ENCODE results near the gene DTWD2.
"Not testable (repeated sequence)": the region's sequence is repeated elsewhere in the genome, so short reads cannot be mapped to it uniquely, and the experiment has no call there.

Gene DTWD2

DNA sequence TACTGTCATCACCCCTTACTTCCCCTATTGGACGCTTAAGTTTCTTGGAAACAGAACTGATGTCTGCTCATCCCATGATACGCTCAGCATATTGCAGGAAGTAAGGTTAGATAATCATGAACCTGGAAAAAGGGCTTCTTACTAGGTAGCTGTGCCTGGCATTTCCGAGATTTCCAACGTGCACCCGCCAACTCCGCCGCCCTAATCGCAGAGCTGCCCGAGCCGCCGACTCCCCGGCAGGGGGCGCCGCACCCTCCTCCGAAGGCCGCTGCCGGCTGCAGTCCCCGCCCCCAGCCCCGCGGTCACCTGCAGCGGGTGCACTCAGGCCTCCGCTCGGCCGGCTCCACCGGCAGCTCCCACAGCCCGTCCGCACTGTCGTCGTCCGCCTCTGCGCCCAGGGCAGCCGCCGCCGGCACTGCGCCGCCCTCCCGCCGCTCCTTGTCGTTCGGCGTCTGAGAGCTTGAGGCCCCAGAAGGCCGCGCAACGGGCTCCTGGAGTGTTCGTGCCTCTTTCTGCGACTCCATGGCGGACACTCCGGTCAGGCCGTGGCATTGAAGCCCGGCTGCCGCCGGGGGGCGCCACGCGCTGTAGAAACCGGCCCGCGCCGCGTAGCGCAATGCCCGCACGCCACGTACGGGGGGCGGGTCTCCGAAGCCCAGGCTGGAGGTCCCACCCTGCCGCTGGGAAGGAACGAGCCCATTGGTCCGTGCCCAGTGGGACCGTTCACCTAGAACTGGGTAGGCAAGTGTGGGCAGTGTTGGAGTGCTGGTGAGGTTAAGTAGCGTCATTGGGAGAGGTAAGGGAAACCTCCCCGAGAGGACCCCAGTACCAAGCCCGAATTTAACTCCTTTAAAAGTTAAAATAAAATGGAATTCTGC lies at the start of gene DTWD2:
TSS of gene DTWD2 (minus strand) at position 560 of the 878 bp plus-strand sequence. CDS start at position 524, 36 bp downstream.
- peak; percentile 95 for DNase-seq

- DNase-seq, result no peak
Observed at GRCh38 chr5:119037496-119038215, 49.3 kb upstream of the DTWD2 start.

- no peak for DNase-seq
Observed at GRCh38 chr5:119036101-119036762, 47.9 kb upstream of the DTWD2 start.

DNA sequence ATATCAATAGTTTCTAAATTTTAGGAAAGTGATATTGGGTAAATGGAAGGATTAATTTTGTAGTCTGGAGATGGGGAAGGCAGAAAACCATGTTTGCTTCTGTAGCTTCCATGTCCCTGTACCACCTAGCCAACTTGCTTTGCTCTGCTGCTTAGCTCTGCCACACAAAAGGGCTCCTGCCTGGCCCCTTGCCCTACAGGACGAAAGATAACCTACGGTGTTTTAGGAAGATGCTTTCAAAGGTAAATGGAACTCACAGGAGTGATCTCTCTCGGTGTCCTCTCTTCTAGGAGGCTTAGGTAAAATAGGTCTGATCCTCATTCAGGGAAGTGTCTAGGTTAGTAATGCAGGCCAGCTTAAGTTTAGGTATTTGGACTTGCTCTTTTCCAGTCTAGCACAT lies 44.8 kb upstream of the DTWD2 start:
- no peak for DNase-seq

DNA sequence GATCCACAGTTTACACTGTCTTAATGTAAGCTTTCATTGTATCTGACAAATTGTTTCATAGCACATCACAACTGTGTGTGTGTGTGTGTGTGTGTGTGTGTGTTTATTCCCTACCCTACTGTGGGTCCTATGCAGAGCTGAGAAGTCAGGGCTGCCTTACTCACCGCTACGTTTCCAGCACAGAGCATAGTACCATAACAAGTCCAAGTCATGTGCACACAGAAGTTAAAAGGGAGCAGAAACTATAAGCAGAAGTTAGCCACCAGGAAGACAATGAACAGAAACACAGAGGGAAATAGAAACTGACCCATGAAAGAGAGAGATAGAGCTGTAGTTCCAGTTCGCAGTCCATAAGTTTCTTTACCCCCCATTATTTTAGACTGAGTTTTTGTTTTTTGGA lies 44.3 kb upstream of the DTWD2 start:
- peak; percentile 19 for DNase-seq

GRCh38 chr5:119031905-119032304 lies 43.6 kb upstream of the DTWD2 start:
- DNase-seq, result no peak

DNA sequence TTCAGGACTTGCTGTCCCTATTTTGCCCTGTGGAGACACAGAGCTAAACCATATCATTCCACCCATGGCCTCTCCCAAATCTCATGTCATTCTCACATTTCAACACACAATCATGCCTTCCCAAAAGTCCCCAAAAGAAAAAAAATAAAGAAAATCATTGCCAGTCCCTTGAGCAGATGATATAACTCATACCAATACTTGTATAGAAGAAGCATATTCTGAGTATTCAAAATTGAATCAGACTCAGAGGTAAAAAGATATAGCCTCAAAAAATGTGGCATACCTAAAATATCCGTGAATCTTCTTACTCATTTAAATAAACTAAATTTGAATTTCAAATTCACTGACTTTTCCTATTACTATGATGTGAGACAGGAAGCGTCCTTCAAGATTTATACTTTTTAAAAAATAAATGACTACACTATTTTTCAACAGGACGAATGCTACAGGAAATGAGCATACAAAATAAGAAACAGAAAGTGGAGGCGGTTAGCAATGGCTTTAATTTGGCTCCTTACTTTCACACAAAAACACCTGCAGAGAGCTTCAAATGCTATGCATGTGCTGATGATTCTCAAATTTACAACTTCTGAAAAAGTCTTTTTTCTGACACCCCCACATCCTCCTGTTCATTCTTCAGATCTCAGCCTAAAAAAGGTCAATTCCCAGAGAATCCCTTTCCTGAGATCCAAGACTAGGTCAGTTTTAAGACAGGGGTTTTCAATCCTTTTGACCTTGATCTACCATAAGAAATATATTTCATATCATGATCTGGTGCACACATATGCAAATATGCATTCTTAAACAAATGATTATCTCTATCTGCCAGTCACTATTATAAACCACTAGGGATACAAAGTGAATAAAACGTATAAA lies 42.9 kb upstream of the DTWD2 start:
- DNase-seq, result no peak

GRCh38 chr5:119028575-119028974 lies 40.2 kb upstream of the DTWD2 start:
- no peak for DNase-seq

GRCh38 chr5:119022773-119023172 lies 34.4 kb upstream of the DTWD2 start:
- no peak for DNase-seq

DNA sequence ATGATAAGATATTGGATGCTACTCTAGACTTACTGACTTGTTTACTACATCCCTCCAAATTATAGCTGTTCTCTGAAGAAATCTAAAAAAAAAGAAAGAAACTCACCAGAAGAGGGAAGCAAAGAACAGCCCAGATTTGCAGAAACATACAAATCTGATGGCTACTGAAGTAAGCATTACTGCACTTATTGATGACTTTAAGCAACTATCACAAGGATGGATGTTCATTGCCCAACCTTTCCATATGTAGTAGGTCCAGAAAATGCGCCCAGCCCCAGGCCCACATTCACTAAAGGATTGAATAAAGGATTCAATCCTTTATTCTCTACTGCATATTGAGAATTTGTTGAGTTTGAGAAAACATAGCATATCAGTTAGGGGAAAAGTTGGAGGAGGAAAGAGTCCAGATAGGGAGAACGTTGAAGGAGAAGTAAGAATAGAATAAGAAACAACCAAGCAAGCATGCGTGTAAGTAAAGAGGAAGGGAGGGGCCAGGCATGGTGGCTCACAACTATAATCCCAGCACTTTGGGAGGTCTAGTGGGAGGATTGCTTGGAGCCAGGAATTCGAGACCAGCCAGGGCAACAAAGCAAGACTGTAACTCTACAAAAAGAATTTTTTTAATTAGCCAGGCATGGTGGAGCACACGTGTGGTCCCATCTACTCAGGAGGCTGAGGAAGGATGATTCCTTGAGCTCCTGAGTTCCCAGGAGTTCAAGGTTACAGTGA lies 33.8 kb upstream of the DTWD2 start:
- DNase-seq, result no peak

DNA sequence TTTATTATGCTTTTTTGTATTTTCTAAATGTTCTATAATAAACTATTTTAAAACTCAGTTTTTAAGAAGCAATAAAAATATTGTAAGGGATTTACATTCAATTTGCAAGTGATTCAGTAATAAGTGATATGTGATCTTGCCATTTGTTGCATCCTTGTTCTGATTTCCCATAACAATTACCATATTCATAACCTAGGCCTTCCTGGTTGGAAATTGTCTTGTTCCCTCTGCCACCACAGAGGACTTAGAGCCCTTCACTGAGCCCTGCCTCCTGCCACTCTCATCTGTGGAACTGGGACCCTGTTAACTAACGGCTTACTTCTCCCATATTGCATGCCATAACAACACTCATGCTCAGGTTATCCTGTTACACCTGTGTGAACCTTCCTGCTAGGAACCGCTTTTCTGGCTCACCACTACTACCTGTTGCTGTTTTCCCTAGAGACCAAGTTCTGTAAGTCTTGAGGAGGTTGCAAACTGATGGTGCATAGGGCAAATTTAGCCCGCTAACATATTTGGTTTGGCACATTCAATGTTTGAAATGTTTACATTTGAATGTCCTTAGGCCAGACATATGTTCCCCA lies 32.9 kb upstream of the DTWD2 start:
- DNase-seq, result no peak

GRCh38 chr5:119019949-119020348 lies 31.6 kb upstream of the DTWD2 start:
- no peak for DNase-seq

GRCh38 chr5:119019501-119019900 lies 31.2 kb upstream of the DTWD2 start:
- DNase-seq, result no peak

- DNase-seq, result no peak
Observed at GRCh38 chr5:119017994-119018393, 29.6 kb upstream of the DTWD2 start.

DNA sequence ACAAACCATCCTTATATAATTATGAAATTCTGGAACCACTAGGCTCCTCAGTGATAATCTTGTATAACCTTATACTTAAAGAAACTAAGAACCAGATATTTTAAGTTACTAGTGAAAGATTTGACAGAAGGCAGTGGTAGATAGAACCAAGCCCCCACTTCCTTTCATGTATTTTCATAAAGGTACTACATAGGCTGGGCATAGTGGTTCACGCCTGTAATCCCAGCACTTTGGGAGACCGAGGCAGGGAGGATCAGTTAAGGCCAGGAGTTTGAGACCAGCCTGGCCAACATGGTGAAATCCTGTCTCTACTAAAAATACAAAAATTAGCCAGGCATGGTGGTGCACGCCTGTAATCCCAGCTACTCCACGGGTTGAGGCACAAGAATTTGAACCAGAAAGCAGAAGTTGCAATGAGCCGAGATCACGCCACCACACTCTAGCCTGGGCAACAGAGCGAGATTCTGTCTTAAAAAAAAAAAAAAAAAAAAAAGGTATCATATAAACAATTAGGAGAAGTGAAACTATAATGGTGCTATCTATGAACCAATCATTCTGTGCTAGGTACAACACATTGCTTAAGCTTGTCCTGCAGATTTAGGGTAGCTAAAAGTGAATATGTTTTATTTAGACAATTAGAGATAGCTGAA lies 27.9 kb upstream of the DTWD2 start:
- no peak for DNase-seq

DNA sequence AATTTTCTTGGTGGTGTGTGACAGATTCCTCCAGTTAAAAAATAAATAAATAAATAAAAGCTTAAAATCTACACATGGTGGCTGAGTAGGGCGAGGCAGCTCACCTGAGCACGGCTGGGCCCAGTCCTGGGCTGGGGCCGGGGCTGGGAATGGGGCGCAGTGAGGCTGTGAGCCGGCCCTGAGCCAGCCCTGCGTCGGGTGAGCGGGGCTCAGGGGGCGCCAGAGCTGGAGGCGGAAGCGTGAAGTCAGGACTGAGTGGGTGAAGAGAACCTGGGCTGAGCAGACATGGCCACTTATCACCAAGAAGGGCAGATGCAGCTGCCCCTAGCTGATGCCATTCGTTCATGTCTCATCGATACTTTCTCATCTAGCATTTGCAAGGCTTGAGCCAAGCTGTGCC lies 22.8 kb upstream of the DTWD2 start:
- DNase-seq, result no peak

- no peak for DNase-seq
Observed at GRCh38 chr5:119010206-119010605, 21.9 kb upstream of the DTWD2 start.

GRCh38 chr5:119009131-119009530 lies 20.8 kb upstream of the DTWD2 start:
- DNase-seq, result no peak

GRCh38 chr5:118999696-119000095 lies 11.3 kb upstream of the DTWD2 start:
- no peak for DNase-seq

- not testable (repeated sequence) for DNase-seq
Observed at GRCh38 chr5:118998861-118999260, 10.5 kb upstream of the DTWD2 start.

- DNase-seq, result no peak
Observed at GRCh38 chr5:118996098-118996497, 7.8 kb upstream of the DTWD2 start.

Measured in GDM1 (cell line).